HG02938 (cell line): ENCODE measurements around the gene SARNP.
"Not testable (repeated sequence)": the region's sequence is repeated elsewhere in the genome, so short reads cannot be mapped to it uniquely, and the experiment has no call there.

Source experiments
- ATAC-seq: cut with Tn5 transposase; IDR thresholded peaks from one replicate; pipeline ENCODE4 v1.9.1; 2021; ENCODE audit warnings: mild to moderate bottlenecking, moderate library complexity; ENCODE audit not compliant: unreplicated experiment

SARNP gene

DNA sequence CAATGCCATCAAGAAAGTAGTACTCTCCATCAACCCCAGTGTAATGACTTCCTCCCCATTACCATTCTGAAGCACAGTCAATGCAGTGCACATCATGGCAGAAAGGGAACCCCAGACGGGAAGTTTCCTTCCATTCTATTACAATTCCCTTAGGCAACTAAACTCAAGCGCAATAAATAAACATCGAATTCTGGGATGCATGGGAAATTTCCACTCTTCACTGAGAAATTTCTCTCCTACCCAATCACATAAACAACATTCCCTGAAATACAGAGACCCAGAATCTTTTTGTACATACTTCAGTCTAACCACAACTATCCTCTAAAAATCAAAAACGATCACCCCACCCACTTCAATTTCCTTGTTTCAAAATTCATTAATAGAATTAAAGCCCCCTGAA is 20.0 kb downstream of the SARNP start:
- ATAC-seq = no peak

DNA sequence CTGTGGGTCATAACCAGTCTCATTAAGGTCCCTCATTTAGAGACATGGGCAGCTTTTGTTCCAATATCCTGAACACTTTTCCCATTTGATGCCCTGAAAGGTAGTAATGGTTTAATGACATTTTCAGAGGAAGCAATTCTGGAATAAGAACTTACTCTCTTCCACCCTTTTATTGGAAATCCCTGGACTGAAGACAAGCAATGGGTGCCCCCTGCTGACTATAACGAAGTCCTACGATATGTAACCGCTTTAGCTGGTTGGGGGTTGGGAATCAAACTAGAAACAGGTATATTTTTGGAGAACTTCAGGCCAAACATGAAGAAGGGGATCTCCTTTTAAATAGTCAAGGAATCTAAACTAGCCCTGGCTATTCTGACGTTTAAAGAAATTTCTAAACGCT is 20.5 kb downstream of the SARNP start:
- no peak for ATAC-seq

DNA sequence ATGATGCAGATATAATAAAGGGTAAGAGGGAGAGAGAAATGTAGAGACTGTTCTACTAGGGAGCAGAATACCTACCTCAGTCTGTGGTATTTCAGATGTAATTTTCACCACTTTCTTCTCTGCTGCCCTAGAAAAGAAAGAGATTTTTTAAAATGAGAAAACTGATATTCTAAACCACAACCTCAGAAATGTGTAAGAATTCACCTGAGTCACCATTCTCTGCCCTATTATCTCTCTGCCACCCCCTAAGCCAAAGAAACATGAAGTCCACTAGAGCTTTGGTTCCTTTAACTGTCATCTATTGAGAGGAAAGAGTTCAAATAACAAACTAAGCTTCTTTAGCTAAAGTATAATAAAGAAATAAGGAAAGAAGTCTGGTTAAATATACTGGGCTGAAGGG is 21.6 kb downstream of the SARNP start:
- no peak for ATAC-seq

DNA sequence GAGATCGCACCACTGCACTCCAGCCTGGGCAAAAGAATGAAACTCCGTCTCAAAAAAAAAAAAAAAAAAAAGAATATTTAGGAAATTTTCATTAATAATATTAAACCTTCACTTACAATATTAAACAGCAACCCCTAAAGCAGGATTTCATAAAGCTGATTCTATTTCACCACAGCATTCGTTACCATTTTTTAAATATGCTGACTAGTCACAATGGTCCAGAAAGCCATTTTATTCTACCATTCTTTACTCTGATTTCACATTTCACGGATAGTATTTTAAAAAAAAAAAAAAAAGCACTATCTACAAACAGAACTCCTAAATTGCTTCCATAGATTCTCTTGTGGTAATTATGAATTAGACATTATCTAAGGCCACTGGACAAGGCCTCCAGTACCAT is 27.6 kb downstream of the SARNP start:
- no peak for ATAC-seq

DNA sequence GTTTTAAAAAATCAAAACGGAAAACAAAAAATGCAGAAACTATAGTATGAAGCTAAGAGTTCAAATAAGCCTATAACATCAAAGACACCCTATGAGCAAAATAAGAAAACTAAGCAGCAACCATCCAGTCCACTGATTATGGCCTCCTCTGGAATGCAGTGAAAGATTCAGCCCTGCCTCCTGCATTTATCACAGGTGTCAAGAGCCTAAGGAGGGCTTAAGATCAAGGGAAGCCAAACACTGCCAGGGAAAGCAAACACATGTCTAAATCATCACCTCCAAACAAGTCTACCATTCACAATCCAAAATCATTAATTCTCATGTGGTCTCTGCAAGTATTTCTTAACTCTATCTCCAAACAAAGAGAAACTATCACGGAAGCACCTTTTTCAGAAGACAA is 28.4 kb downstream of the SARNP start:
- no peak for ATAC-seq

DNA sequence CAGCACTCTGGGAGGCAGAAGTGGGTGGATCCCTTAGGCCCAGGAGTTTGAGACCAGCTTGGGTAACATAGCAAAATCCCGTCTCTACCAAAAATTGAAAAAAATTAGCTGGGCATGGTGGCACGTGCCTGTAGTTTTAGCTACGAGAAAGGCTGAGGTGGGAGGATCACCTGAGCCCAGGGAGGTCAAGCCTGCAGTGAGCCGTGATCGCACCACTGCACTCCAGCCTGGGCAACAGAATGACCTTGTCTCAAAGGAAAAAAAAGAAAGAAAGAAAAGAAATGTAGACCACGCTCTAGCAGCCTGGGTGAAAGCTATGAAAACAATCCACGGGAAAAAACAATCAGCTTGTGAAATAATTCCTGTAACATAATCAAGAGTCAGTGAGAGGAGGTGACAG is 29.0 kb downstream of the SARNP start:
- no peak for ATAC-seq

DNA sequence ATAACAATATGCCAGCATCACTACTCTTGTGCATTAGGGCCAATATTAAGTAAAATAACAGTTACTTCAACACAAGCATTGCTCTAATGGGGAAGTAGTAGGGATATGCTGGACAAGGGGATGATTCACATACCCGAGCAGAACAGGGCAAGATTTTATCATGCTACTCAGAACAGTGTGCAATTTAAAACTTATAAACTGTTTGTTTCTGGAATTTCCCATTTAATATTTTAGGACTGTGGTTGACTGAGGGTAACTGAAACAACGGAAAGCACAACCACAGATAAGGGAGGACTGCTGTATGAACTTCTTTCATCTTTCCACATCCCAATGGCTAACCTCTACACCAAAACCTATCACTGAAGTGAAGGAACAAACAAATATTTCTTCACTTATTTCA is 36.8 kb downstream of the SARNP start:
- no peak for ATAC-seq

DNA sequence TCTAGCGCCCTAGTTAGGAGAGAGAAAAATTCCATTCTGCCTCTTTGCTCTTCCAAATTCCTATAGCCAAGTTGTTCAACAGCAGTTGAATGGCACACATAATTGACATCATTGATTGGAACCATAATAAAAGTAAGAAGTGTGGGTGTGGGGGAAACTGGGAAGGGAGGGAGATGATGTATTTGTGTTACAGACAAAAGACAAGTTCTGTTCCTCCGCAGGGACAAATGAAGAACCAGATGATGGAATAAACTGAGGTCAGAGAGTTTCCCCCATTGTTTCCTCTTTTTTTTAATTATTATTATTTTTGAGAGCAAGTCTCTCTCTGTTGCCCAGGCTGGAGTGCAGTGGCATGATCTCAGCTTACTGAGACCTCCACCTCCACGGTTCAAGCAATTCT is 39.7 kb downstream of the SARNP start:
- no peak for ATAC-seq

DNA sequence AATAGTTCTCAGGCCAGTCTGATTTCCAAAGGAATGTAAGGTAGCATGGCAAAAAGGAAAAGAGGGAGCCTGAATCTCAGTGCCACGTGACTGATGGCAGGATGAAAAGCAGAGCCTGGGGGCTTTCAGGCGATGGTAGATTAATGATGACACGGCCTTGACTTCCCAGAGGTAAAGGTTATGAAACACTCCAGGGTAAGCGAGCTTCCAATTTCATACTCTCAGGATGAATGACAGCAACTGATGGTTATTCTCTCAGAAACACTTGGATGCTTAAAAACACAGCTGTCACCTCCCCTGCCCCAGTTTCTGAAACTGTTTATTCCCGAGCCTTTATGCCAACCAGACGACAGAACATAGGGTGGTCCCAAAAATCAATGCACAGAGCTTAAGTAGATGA is 45.8 kb downstream of the SARNP start:
- ATAC-seq = no peak

DNA sequence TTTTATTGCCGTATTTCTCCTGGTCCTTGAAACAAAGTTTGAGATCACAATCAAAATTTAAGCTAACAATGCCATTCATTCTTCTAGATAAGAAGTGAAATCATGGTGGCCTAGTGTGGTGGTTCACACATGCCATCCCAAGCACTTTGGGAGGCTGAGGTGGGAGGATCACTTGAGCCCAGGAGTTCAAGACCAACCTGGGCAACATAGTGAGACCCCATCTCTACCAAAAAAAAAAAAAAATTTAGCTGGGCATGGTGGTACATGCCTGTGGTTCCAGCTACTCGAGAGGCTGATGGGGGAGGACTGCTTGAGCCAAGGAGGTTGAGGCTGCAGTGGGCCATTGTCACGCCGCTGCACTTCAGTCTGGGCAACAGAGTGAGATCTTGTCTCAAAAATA is 50.4 kb downstream of the SARNP start:
- no peak for ATAC-seq

DNA sequence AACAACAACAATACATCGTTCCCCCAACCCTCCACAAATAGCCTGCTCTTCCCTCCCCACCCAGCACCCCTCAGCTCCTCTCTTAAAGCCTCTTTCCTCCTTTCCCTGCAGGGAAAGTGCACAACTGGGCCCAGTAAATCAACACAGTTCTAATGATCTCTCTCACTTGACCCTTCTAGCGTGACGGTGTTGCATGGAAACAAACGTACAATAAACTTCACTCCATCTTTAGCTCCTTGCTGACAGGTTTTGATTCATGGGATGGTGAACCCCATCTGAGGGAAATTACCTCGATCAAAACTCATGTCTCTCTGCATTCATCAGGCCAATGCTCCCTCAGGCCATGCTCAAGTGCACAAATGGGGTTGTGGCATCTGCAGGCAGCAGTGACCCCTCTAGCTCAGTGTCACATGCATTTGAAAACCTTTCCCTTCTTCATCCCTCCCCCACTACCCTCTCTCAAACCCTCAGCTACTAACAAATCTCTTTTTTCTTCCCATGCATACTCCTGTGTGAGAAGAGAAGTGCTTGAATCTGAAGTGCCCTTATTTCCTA is 51.7 kb downstream of the SARNP start:
- ATAC-seq = no peak

DNA sequence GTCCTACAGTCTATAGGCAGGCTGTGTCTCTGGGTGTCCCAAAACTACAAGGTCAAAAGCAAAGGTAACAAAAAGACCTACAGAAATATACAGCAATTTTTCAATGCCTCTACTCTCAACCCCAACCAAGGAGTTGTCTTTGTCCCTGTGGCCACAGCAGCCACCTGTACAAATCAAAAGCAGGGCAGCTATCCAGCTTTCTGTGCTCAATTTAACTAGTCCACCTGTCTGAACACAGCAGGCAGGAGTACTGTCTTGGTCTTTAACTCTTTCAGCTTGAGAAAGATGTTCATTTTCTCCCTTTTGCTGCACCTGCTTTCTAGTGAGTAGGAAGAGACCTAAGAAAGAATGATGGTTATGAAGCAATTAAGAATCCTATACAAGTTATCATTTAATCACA is 54.9 kb downstream of the SARNP start:
- ATAC-seq = no peak

DNA sequence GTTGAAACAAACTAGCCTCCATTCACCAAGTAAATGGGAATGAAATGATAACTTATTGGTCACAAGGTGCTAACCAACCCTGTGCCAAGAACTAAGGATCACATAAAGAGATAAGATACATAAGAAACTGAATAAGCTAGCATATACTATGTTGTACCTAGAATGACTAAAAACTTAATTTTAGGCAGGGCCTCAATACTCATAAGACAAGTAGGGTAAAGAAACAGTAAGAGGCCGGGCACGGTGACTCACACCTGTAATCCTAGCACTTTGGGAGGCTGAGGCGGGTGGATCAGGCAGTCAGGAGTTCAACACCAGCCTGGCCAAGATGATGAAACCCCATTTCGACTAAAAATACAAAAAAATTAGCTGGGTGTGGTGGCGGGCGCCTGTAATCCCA is 56.9 kb downstream of the SARNP start:
- ATAC-seq = no peak

DNA sequence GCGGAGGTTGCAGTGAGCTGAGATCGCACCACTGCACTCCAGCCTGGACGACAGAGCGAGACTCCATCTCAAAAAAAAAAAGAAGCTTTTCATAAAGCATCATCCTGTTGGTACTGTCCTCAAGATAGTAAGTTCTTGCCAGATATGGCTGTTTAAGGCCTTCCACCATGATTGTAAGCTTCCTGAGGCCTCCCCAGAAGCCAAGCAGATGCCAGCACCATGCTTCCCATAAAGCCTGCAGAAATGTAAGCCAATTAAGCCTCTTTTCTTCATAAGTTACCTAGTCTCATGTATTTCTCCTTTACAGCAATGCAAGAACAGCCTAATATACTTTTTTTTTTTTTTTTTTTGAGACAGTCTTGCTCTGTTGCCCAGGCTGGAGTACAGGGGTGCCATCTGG is 58.9 kb downstream of the SARNP start:
- ATAC-seq = not testable (repeated sequence)

DNA sequence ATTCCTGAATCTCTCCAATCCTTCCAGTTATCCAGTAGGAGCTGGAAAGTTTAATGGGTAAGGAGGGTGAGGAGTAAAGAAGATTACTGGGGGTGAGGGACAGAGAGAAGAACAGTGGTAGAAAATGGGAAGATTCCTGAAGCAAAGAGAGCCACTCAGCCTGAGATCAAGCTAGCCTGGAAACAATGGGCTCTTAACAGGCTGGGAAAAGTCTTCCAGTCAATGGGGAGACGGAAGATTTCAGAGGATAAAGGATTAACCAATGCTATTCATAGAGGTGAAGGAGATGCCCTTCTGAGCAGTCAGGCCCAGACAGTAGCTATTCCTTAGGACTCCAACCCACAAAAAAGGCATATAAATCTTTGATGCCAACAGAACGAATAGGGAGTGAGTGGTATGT is 59.8 kb downstream of the SARNP start:
- ATAC-seq = no peak

DNA sequence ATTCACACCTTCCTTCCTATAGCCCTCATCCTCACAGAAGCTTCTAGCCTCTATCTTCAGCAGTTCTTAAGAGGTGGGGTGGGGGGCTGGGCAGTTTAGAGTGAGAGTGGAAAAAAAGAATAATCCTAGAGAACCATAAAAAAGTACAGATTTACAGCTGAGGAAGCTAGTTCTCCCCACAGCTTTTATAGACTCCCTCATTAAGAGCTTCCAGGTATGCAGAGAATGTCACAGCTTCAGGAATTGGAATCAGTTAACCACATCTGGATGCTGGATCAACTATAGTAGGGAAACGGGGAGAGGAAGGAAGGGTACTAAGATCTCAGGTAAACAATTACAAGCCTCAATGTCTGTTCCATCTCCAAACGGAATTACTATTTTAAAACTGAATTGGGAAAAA is 62.3 kb downstream of the SARNP start:
- no peak for ATAC-seq

DNA sequence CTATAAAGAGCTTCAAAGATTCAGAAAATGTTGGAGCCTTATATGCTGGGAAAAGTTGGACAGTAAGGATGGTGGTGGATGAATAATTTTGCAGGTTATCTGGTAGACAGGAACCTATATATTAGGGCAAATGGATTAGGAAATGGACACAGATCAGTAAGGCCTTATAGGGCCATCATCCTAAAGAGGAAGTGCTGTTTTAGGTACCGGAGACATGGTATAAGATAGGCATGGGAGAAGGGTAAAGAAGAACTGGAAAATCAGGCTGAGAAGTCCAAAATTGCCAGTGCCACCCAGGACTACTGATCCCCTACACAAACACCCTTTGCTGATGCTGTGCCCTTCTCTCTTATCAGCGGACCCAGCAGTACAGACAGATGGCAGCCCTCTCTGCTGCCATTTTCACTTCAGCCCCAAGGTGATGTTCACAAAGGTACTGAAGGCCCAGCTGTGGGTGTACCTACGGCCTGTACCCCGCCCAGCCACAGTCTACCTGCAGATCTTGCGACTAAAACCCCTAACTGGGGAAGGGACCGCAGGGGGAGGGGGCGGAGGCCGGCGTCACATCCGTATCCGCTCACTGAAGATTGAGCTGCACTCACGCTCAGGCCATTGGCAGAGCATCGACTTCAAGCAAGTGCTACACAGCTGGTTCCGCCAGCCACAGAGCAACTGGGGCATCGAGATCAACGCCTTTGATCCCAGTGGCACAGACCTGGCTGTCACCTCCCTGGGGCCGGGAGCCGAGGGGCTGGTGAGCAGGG is 69.1 kb downstream of the SARNP start:
- ATAC-seq = no peak

DNA sequence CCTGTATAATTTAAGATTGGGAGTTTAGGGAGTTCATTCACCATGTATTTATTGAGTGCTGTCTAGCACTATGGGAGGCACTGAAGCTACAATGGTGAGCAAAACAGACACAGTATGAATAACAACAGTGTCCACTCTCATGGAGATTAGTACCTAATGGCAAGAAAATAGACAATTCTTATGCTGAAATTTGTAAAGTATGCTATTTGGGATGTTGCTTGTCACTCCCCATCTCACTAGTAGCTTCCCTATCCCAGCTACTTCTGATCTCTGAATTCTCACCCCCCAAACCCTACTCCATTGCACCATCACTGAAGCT is 70.7 kb downstream of the SARNP start:
- no peak for ATAC-seq

DNA sequence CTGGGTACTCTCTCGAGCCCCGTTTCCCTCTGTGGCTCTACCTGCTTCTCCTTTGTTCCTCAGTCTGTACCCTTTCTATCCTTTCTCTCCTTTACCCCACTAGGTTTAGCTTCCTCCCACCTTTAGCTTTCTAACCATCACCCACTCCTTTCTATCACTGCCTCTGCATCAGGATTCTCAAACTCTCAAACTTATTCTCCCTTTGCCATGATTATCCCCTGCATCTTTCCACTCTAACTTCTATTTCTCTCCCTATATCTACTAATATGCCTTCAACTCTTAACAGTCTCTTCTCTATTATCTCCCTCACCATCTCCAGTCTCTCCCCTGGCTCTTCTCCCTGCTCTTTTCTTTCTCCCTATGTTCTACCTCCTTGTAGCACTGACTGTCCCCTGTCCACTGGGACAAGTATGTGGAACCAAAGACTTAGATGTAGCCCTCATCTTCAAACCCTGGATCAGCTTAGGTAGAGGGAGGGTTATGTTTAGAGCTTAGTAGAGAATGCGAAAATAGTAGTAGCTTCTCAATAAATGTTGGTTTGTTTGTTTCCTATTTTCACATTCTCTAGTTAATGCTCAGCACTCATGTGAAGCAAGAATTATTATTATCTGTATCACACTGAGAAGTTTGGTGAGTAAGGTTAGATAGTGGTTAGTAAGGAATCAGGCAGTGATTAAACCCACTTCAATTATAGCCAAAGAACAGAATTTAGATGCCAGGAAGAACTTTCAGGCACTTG is 71.2 kb downstream of the SARNP start:
- ATAC-seq = no peak

DNA sequence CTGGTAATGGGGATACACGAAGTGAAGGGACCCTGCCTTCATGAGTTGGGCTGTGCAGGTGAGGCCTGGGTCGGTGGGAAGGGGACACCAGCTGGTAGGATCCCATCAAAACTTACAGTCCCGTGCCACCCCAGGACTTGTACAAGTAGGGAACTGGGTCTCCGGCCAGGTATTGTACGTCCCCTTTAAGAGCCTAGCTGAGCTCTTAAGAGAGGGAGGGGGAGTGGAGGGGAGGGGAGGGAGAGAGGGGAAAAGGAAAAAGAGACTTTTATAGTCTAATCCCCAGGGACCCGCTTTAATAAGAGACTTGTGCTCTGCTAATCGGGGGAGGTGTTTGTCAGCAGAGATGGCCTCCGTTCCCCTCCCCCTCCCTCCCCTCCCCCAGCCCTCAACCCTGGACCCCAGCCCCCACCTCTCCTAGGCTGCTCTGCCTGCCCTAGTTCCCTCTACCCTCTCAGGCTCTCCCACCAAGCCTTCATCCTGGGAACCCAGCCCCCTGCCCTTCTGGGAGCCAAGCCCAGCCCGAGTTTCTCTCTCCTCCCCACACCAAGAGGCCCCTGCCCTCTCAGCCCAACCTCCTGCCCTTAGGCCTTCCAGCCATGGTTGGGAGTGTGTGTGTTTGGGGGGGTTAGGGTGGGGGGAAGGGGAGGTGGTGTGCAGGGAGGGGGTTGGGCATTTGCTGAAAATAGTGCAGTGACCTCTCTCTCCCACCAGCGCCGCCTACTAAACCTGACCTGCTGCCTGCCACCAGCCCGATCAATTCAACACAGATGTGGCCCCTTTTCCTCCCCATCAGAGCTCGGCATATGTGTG is 72.0 kb downstream of the SARNP start:
- ATAC-seq = no peak

DNA sequence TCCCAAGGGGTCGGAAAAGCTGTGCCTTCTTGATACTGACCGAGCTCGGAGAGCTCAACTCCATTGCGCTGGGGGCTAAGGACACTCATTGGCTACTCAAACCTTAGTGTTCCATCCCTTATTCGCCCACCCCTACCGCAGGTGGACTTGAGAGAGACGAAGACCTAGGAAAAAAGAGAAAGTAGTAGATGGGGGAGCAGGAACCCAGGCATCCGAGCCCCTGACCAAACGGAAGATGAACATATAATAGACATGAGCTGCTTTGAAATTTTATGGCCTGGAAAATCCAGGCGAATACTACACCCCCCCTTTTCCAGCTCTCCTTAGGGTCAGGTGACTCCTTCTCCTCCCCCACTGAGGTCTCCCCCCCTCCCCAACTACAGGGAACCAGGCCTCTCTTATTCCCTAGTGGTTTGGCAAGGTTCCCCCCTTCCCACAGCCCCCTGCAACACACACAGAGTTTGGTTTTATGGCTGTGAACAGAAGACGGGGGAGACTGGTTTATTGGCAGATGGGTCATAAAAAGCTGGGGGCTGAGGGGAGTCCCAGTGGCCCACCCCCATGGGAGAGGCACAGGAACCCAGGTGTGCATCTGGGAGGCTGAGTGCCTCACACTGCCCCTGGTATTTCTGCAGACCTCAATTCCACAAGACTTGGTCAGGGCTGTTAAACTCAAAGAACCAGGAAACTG is 73.0 kb downstream of the SARNP start:
- no peak for ATAC-seq
